HG03520 (cell line): ENCODE measurements around the gene TMPRSS6.

Experiments
- ATAC-seq: cut with Tn5 transposase; IDR thresholded peaks from one replicate; pipeline ENCODE4 v1.9.1; 2021; ENCODE audit warnings: mild to moderate bottlenecking, moderate library complexity; ENCODE audit not compliant: unreplicated experiment

TMPRSS6 gene

DNA sequence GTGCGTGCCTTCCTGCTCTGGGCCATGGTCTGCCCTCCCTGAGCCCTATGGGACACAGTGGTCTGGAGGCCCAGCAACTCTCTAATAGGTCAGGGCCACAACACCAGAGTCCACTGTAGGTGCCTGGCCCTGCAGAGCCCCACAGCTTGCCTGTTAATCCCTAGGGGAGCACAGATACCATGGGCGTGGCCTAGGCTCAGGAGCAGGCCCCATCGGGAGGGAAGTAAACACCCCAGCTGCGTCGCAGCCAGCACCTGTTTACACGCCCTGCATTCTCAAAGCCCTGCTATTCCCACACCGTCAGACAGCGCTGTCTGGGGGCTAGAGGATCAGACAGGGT lies 55.5 kb downstream of the TMPRSS6 start:
- no peak for ATAC-seq

- no peak for ATAC-seq
These were observed 56.0 kb downstream of the TMPRSS6 start for GRCh38 chr22:37053310-37054055.

DNA sequence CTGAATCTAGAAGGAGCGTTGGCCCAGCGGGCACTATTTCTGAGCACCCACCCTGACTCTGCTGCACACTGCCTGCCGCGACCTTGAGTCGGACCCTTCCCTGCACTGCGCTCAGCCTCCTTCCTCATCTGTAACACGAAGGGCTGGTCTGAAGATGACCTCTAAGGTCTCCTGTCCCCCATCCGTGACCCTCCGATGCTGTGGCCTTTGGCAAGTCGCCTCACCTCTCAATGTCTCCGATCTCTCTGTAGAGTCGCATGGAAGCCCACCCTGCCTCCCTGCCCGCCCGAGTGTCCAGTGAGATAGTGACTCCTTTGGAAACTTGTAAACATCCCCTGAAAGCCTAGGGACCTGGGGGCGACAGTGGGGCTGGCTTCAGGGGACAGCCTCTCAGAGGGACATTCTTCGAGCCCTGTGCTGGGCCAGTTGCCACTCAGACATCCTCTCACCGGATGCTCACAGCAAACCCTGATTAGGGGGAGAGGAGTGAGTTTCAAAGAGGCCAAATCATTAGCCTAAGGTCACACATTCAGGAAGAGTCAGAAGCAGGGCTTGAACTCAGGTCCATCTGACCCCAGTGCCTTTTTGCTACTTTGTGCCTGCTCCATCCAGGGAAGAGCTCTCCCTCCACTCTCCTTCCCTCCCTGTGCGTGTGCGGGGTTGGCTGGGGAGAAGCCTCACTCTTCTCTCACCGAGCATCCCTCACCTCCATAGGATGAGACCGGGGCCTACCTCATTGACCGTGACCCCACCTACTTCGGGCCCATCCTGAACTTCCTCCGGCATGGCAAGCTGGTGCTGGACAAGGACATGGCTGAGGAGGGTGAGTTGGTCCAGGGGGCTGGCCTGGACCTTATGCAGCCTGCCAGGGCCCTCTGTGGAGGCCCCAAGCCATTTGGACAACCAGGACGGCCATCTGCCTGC lies 56.9 kb downstream of the TMPRSS6 start:
- ATAC-seq: no peak

DNA sequence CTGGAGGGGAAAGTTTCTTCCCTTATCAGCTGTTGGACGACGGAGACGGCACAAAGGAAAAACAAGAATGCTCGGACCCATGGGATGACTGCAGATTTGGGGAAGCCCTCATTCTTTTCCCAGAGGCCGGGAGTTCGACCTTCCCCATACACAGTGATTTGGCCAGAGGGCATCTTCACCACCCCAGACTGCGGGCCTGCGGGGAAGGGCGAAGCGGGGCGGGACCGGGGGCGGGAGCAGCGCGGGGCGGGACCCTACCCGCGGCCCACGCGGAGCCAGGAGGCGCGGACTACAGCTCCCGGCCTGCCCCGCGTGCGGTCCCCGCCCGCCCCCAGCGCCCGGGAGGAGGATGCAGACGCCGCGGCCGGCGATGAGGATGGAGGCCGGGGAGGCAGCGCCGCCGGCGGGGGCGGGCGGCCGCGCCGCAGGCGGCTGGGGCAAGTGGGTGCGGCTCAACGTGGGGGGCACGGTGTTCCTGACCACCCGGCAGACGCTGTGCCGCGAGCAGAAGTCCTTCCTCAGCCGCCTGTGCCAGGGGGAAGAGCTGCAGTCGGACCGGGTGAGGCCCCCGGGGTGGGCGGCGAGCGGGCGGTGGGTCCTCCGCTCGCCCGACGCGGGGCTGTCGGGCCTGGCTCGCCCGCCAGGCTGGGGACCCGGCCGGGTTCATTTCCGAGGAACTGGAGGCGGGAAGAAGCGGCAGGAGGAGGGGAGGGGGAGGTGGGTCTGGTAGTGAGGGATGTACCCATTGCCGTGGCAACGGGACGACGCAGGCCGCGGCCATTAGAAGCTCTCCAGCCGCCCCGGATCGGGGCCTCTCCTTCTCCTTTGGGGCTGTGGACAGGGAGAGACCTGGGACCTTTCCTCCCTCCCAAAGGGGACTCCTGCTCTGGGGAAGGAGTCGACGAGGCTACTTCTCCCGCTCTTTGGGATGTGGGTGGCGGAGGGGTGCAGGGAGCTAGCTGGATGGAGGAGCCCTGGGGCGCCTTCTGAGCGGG lies 57.8 kb downstream of the TMPRSS6 start, which contains the start of gene KCTD17:
TSS of gene KCTD17 (plus strand) at position 352 of the 995 bp plus-strand sequence. CDS start at position 371, 19 bp downstream.
- ATAC-seq: no peak

- ATAC-seq: no peak
These were observed 58.6 kb downstream of the TMPRSS6 start for GRCh38 chr22:37050913-37051312.

DNA sequence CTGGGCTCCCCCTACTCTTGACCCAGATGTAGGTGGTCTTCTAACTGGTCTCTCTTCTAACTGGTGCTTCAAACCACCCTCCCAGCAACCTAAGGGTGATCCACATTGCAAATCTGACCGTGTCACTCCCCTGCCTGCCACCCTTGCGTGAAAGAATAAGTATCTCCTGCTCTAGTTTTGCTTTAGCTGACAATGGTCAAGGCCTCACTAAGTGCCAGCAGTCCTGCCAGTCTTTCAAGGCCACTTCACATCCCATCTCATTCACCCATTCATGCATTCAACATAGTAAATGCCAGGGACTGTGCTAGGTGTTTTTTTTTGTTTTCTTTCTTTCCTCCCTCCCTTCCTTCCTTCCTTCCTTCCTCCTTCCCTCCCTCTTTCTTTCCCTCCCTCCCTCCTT lies 60.3 kb downstream of the TMPRSS6 start:
- no peak for ATAC-seq

DNA sequence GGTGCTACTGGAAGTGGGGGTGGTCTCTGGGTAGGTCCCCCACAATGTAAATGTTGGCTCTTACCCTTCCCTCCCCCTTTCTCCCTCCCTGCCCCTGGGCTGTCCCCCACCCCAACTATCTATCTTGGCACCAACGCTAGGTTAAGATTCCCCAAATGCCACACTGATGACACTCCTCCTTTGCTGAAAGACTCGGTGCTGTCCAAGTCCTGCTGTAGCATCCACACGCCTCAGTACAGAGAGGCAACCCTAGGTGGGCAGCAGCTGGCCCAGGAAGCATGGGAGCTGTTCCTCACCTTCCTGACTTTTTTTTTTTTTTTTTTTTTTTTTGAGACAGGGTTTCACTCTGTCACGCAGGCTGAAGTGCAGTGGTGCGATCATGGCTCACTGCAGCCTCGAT lies 61.4 kb downstream of the TMPRSS6 start:
- no peak for ATAC-seq

- ATAC-seq: no peak
These were observed 62.5 kb downstream of the TMPRSS6 start for GRCh38 chr22:37047006-37047405.

GRCh38 chr22:37046589-37046988 lies 62.9 kb downstream of the TMPRSS6 start:
- ATAC-seq: no peak

DNA sequence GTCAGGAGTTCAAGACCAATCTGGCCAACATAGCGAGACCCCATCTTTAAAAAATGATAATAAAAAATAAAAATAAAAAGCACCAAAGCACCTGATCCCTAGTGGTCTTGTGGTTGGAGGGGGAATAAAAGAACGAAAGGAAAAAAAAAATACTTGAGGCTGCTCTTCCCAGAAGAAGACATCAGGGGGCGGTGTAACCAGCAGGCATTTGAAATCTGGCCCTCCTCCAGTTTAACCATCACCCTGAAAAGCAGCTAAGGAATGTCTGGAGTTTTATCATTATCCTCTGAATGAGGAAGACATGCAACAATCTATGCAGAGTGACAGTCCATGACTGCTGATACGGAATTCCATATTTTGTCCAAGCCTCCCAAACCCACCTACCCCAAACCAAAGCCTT lies 63.6 kb downstream of the TMPRSS6 start:
- no peak for ATAC-seq

- no peak for ATAC-seq
These were observed 64.6 kb downstream of the TMPRSS6 start for GRCh38 chr22:37044634-37045625.

DNA sequence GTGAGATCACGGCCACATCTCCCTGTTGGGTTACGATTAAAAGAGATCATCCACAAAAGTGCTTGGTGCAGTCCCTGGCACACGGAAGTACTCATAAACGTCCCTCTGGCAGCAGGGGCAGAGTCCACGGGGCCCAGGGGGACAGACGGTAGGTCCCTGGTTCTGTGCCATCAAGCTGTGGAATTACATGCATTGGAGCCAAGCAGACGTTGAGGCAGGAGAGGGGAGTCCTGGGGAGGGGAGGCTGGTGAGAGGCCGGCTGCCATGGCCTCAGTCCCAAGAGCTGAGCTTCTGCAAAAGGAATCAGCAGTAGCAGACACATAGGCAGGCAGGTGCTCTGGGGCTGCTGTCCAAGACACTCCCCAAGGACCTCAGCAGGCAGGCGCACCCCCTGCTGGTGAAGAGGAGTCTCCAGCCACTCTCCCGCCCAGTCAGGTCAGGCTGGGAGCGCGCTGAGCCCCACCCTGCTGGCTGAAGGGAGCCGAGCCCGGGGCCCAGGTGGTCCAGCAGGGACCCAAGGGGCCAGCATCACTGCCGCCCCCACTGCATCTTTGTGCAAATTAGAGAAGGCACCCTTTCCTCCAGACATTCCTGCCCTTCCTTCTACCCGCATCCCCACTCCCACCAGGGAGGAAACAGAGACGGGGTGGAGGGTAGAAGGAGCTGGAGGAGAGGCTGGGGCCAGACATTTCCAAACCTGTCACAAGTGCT lies 65.5 kb downstream of the TMPRSS6 start:
- ATAC-seq: no peak

- no peak for ATAC-seq
These were observed 66.2 kb downstream of the TMPRSS6 start for GRCh38 chr22:37043209-37043827.

DNA sequence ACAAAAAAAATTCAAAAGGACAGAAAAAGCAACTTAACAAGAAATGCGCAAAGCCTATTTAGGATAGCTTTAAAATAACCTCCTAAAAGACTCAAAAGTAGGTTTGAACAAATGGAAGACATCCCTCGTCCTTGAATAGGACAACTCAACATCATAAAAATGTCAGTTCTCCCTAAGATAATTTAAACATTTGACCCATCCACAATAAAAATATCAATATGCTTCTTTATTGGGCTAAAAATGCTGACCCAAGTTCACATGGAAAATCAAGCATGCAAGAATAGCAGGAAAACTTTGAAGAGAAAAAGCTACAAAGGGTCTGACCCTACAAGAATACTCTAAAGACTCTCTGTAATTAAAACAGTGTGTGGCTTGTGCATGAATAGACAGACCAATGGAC lies 70.0 kb downstream of the TMPRSS6 start:
- ATAC-seq: no peak

- no peak for ATAC-seq
These were observed 71.8 kb downstream of the TMPRSS6 start for GRCh38 chr22:37037669-37038068.

DNA sequence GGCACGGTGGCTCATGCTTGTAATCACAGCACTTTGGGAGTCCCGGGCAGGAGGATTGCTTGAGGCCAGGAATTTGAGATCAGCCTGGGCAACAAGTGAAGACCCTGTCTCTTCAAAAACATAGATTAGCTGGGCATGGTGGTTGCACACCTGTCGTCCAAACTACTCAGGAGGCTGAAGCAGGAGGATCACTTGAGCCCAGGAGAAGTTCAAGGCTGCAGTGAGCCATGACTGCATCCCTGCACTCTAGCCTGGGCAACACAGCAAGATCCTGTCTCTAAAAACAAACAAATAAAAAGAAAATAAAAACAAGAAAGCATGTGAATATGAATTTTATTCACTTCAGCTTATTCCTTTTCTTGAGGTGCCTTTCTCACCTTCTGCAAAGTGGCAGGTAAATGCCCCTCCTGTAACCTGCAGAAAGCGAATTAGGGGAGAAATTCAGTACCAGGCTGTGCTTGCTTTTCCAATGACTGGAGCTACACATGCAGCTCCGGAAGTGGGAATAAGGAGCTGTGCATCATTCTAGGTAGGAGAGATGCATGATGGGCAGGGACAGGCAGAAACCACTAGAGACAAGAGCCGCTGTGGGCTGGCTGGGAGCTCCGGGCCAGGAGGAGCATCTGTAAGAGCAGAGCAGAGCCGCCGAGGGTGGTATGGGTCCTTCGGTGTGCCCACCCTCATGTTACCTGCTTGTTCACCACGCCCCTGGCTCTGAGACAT lies 72.7 kb downstream of the TMPRSS6 start:
- ATAC-seq: no peak

DNA sequence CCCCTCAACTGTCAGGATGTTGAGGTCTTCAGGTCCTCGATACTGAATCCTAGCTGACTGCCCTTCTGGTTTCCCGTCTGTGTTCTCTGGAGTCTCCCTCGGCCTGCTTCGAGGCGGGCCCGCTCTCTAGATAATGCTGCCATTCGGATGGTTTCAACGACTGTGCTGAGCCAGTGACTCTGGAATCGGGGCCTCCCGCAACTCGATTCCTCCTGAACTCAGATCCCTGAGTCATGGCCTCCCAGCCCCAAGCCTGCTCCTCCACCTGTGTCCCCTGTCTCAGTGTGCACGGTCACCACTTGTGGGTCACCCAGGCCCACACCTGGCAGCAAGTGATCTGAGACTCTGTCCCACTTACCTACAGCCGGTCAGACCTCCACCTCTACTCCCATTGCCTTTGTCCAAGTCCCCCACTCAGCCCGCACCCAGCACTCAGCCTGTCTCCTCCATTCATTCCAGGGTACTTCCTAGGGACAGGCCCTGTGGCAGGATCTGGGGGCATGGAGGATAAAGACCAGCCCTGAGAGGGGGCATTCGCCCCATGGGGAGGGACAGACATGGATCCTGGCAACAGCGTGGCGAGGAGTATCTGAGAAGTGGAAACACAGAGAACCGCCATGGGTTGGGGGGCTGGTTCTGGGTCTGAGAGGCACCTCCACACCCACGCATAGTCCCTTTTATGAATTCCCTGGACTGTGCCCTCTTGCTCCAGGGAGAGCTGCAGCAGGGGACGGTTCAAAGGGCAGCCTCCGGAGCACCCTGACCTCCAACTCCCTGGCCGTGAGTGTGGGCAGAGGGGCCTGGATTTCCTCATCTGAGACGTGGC lies 75.7 kb downstream of the TMPRSS6 start:
- ATAC-seq: no peak
